NCI-H460 (cell line): ENCODE results near the gene TM9SF1. TPM values are rescaled to one million over a fixed set of nuclear protein-coding genes. Genes with fewer than 3 reads are reported as not detected.
"Not testable (repeated sequence)": the region's sequence is repeated elsewhere in the genome, so short reads cannot be mapped to it uniquely, and the experiment has no call there.

Source experiments
- DNase-seq: peaks from one replicate; pipeline ENCODE4 v3.0.0-alpha.2; 2016; ENCODE audit warnings: low read depth; ENCODE audit errors: extremely low read depth
- total RNA-seq: library from RNA; depleted of rRNA; stranded (reverse); fragments of >200 nt; shearing (Covaris generic); gene quantifications from 2 replicates; pipeline ENCODE4 v1.2.3, GENCODE V29; 2014

TM9SF1 gene
- total RNA-seq, 1 experiment from 2014 or later = 63.5 TPM

DNA sequence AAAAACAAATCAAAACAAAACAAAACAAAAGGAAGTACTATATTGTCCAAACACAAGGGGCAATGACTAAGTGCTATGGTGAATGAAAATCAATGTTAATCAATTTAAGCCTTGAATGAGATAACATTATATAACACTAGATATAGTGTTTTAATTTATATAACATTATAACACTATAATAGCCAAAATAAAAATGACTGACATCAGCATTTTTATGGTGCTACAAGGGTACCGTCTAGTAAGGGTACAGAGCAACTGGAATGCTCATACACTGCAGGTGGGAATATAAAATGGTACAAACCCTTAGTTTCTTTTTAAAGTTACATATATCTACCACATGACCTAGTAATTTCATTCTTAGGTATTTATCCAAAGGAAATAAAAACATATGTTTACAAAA is 31.2 kb upstream of the TM9SF1 start:
- DNase-seq = no peak

DNA sequence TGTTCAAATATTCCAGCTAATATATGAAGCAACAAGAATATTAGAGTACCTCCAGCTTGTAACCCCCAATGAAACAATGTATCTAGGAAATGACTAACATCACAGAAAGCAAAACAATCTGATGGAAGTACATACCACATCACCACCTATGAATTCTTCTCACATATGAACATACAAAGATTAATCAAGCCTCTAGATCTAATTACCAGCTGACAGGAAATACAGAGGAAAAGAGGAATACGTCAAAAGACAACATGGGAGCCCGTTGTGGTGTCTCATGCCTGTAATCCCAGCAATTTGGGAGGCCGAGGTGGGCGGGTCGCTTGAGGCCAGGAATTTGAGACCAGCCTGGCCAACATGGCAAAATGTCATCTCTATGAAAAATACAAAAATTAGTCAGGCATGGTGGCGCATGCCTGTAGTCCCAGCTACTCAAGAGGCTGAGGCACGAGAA is 29.4 kb upstream of the TM9SF1 start:
- no peak for DNase-seq

GRCh38 chr14:24222987-24223386 is 27.7 kb upstream of the TM9SF1 start:
- DNase-seq = not testable (repeated sequence)

DNA sequence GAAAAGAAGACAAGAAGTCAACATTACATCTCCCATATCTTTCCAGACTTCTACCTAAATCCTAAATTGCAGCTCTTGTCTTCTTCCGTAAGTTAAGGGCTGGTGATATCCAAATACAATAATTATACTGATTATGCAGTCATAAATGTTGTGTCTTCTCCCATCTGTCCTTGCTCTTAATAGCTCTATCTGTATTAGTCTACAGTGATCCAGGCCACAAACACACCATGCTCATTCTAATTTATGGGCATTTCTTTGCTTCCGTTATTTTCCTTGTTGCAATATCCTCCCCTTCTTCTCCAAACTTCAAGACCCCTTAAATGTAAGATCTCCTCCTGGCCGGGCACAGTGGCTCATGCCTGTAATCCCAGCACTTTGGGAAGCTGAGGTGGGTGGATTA is 24.3 kb upstream of the TM9SF1 start:
- no peak for DNase-seq

GRCh38 chr14:24219080-24219479 is 23.8 kb upstream of the TM9SF1 start:
- no peak for DNase-seq

- DNase-seq = not testable (repeated sequence)
Measured at GRCh38 chr14:24216876-24217275, 21.6 kb upstream of the TM9SF1 start.

- no peak for DNase-seq
Measured at GRCh38 chr14:24216345-24216699, 21.1 kb upstream of the TM9SF1 start.

DNA sequence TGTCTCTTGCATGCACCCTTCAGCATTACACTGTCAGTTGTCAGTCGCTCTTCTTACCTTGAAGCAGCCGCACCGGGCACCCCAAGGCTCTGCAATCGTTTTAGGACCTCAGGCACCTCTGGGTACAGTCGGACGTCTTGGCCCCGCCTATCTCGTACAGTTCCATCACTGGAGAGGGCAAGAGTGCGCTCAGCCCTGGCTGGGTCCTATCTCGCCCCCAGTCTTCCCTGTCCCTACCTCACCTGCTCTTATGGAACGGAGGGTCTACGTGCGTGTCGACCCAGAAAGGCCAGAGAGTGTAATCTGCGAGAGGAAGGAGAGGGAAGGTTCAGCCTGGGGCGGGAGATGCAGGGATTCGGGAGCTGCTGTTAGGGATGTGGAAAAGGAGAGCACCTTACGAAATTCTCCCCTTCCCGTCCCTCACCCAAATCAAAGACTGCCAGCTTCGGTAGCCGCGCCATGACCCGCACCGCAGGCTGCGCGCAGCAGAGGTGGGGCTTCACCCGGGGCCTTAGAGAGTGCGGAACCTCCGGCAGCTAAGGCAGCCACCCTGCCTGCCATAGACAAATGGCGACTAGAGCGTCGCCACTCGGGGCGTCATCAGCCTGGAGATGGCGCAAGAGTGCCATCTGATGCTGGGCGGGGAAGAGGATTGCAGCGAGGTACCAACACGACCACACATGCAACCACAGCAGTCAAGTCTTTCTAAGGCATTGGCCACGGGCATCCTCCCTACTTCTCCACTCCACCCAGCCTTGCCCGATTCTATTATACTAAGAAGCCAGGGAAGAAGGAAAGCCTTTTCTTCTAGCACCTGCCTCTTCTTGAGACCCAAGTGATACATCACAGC is 20.5 kb upstream of the TM9SF1 start, which contains the start of gene MDP1:
TSS of gene MDP1 (minus strand) at position 572 of the 850 bp plus-strand sequence. CDS start at position 461, 111 bp downstream.
- peak; percentile 87 for DNase-seq

- DNase-seq = no peak
Measured at GRCh38 chr14:24213866-24214662, 18.8 kb upstream of the TM9SF1 start.

- peak; percentile 96 for DNase-seq
Measured at GRCh38 chr14:24212924-24213865, 18.0 kb upstream of the TM9SF1 start, which contains the start of gene CHMP4A. CHMP4A (minus strand) TSS chr14:24213488; CDS start chr14:24213439, 49 bp downstream.

- DNase-seq = no peak
Measured at GRCh38 chr14:24211311-24211710, 16.1 kb upstream of the TM9SF1 start.

DNA sequence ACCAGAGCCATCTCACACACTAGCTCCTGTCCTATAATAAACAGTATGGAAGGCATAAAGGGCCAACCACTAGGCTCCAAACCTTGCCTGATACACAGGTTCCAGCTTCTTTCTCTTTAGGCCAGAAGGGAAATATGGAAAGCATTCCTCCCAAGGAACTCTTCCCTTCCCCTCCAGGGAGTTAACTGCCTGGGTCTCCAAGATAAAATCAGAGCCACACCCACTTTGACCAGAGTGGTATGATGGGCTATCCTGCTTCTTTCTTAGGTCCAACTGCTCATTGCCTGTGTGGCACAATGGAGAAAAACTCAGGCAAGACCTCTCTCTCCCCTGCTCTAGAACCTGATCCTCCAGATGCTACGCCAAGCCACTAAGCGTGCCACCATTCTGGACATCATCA is 12.4 kb upstream of the TM9SF1 start:
- DNase-seq = no peak

DNA sequence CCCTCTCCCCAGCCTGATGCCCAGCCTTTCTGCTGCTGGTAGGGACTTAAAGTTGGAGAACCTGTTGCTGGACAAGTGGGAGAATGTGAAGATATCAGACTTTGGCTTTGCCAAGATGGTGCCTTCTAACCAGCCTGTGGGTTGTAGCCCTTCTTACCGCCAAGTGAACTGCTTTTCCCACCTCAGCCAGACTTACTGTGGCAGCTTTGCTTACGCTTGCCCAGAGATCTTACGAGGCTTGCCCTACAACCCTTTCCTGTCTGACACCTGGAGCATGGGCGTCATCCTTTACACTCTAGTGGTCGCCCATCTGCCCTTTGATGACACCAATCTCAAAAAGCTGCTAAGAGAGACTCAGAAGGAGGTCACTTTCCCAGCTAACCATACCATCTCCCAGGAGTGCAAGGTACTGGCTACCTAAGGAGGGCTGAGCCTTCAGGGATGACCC is 11.9 kb upstream of the TM9SF1 start:
- DNase-seq = no peak

DNA sequence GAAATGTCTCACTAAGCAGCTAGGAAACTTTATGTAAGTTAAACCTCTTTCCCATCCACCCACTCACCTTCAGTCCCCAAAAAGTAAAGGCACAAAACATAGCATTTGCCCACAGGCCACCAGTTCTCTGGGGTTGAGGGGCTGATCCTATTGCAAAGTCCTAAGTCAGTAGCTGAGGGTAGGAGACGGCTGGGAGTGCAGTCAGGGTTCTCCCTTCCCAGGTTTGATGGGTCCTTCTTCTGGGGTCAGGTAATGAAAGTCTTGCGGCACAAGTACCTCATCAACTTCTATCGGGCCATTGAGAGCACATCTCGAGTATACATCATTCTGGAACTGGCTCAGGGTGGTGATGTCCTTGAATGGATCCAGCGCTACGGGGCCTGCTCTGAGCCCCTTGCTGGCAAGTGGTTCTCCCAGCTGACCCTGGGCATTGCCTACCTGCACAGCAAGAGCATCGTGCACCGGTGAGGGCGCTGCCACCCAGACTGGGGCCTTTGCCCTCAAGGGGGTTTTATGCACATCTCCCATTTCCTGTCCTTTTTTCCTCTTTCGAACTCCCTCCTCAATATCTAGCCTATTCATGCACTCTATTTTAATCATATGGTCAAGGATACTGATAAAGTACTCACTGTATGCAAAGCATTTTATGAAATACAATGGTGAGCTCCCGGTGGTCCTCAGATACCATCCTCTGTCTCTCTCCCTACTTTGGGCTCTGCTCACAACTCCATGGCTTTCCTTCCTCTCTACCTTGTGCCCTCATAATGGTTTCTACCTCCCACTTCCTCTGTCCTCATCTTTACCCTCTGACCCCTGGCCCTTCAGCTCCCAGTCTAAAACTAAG is 11.2 kb upstream of the TM9SF1 start:
- no peak for DNase-seq

- no peak for DNase-seq
Measured at GRCh38 chr14:24204163-24205146, 9.2 kb upstream of the TM9SF1 start.

GRCh38 chr14:24203249-24203886 is 8.1 kb upstream of the TM9SF1 start:
- DNase-seq = not testable (repeated sequence)

GRCh38 chr14:24202538-24202937 is 7.3 kb upstream of the TM9SF1 start:
- not testable (repeated sequence) for DNase-seq
